H9 (cell line): ENCODE measurements around the gene RMRP. TPM values are rescaled to one million over a fixed set of nuclear protein-coding genes. Genes with fewer than 3 reads are reported as not detected.

Experiments used
- DNase-seq: peaks from one replicate; pipeline ENCODE4 v3.0.0-alpha.2; 2017
- H2AFZ ChIP-seq: one replicate; pipeline ENCODE4 v1.6.1; 2013; ENCODE audit warnings: mild to moderate bottlenecking, low read length, control low read depth, moderate library complexity
- H2AK5ac ChIP-seq: 2 replicates; pipeline ENCODE4 v1.6.1; 2013; ENCODE audit warnings: low read length, control low read depth, mixed read lengths; ENCODE audit not compliant: insufficient read length
- H2BK120ac ChIP-seq: one replicate; pipeline ENCODE4 v1.6.1; 2013; ENCODE audit warnings: low read depth, mild to moderate bottlenecking, low read length, control low read depth, inconsistent platforms; ENCODE audit not compliant: poor library complexity, severe bottlenecking
- H2BK12ac ChIP-seq: 2 replicates; pipeline ENCODE4 v1.6.1; 2013; ENCODE audit warnings: low read length, control low read depth, mixed read lengths, low read depth; ENCODE audit not compliant: insufficient read length
- H2BK15ac ChIP-seq: 2 replicates; pipeline ENCODE4 v1.6.1; 2013; ENCODE audit warnings: low read depth, low read length, control low read depth
- H2BK20ac ChIP-seq: one replicate; pipeline ENCODE4 v1.6.1; 2013; ENCODE audit warnings: low read depth, mild to moderate bottlenecking, low read length, control low read depth, inconsistent platforms; ENCODE audit not compliant: poor library complexity, severe bottlenecking
- H2BK5ac ChIP-seq: 2 replicates; pipeline ENCODE4 v1.6.1; 2013; ENCODE audit warnings: low read length, control low read depth, mixed read lengths; ENCODE audit not compliant: insufficient read length
- H3K14ac ChIP-seq: 2 replicates; pipeline ENCODE4 v1.6.1; 2013; ENCODE audit warnings: low read length, control low read depth; ENCODE audit not compliant: insufficient read depth
- H3K18ac ChIP-seq: 2 replicates; pipeline ENCODE4 v1.6.1; 2013; ENCODE audit warnings: low read depth, mild to moderate bottlenecking, mixed read lengths, low read length, control low read depth; ENCODE audit not compliant: insufficient read length
- H3K23ac ChIP-seq: 2 replicates; pipeline ENCODE4 v1.6.1; 2013; ENCODE audit warnings: low read length, control low read depth, mixed read lengths, low read depth; ENCODE audit not compliant: insufficient read length
- H3K23me2 ChIP-seq: 2 replicates; pipeline ENCODE4 v1.6.1; 2013; ENCODE audit warnings: low read depth, mild to moderate bottlenecking, mixed read lengths, low read length, control low read depth; ENCODE audit not compliant: insufficient read length, poor library complexity, severe bottlenecking
- H3K27ac ChIP-seq: 2 replicates; pipeline ENCODE4 v1.5.1; 2013; ENCODE audit warnings: low read length, control low read depth, mixed read lengths, low read depth; ENCODE audit not compliant: insufficient read length
- H3K27me3 ChIP-seq: 2 replicates; pipeline ENCODE4 v1.6.1; 2013; ENCODE audit warnings: low read length, control low read depth, inconsistent platforms; ENCODE audit not compliant: insufficient read depth
- H3K4ac ChIP-seq: 2 replicates; pipeline ENCODE4 v1.6.1; 2013; ENCODE audit warnings: low read depth, mild to moderate bottlenecking, control low read depth, inconsistent platforms, low read length, moderate library complexity
- H3K4me1 ChIP-seq: 2 replicates; pipeline ENCODE4 v1.6.1; 2013; ENCODE audit warnings: low read length, control low read depth, inconsistent platforms; ENCODE audit not compliant: insufficient read depth
- H3K4me2 ChIP-seq: 2 replicates; pipeline ENCODE4 v1.6.1; 2013; ENCODE audit warnings: low read length, control low read depth, mixed read lengths; ENCODE audit not compliant: insufficient read length, insufficient read depth
- H3K56ac ChIP-seq: 2 replicates; pipeline ENCODE4 v1.6.1; 2013; ENCODE audit warnings: low read depth, mild to moderate bottlenecking, mixed read lengths, low read length, control low read depth; ENCODE audit not compliant: insufficient read length
- H3K79me1 ChIP-seq: 2 replicates; pipeline ENCODE4 v1.6.1; 2013; ENCODE audit warnings: low read depth, mild to moderate bottlenecking, moderate library complexity, low read length, control low read depth, inconsistent platforms; ENCODE audit not compliant: insufficient read depth, poor library complexity, severe bottlenecking
- H3K79me2 ChIP-seq: 2 replicates; pipeline ENCODE4 v1.6.1; 2013; ENCODE audit warnings: low read length, control low read depth, inconsistent platforms; ENCODE audit not compliant: insufficient read depth
- H3K9ac ChIP-seq: 2 replicates; pipeline ENCODE4 v1.6.1; 2013; ENCODE audit warnings: low read length, control low read depth, mixed read lengths; ENCODE audit not compliant: insufficient read length; ENCODE audit errors: extremely low read depth
- H3K9me3 ChIP-seq: one replicate; pipeline ENCODE4 v1.6.1; 2013; ENCODE audit warnings: low read depth, low read length, inconsistent platforms; ENCODE audit not compliant: control insufficient read depth
- H3T11ph ChIP-seq: one replicate; pipeline ENCODE4 v1.6.1; 2013; ENCODE audit warnings: mild to moderate bottlenecking, low read length, control low read depth, inconsistent platforms
- H4K20me1 ChIP-seq: one replicate; pipeline ENCODE4 v1.6.1; 2013; ENCODE audit not compliant: control insufficient read depth, insufficient read length, insufficient read depth
- H4K5ac ChIP-seq: 2 replicates; pipeline ENCODE4 v1.6.1; 2013; ENCODE audit warnings: low read depth, mild to moderate bottlenecking, mixed read lengths, low read length, control low read depth; ENCODE audit not compliant: insufficient read length
- H4K8ac ChIP-seq: replicated peaks from 2 replicates; pipeline ENCODE4 v1.6.1; 2013; ENCODE audit warnings: low read length, control low read depth, mixed read lengths, low read depth; ENCODE audit not compliant: insufficient read length
- H4K91ac ChIP-seq: 2 replicates; pipeline ENCODE4 v1.6.1; 2013; ENCODE audit warnings: low read depth, mild to moderate bottlenecking, moderate library complexity, mixed read lengths, low read length, control low read depth; ENCODE audit not compliant: insufficient read length
- H3K27ac Mint-ChIP-seq, 3 experiments: 2 replicates in 2 of 3; 3 replicates in 1 of 3; pipeline ENCODE4 v1.8.0; 2020 to 2021; ENCODE audit warnings: mixed read lengths in 3 of 3, mild to moderate bottlenecking in 1 of 3, moderate library complexity in 1 of 3
- H3K27me3 Mint-ChIP-seq: 2 replicates; pipeline ENCODE4 v1.8.0; 2021; ENCODE audit warnings: low read depth, mild to moderate bottlenecking, moderate library complexity, mixed read lengths
- H3K36me3 Mint-ChIP-seq, 3 experiments: 2 replicates in 2 of 3; 3 replicates in 1 of 3; pipeline ENCODE4 v1.8.0; 2020 to 2021; ENCODE audit warnings: low read depth in 3 of 3, mixed read lengths in 3 of 3; ENCODE audit not compliant: insufficient read depth in 1 of 3
- H3K4me1 Mint-ChIP-seq, 2 experiments: 2 replicates each; pipeline ENCODE4 v1.8.0; 2020; ENCODE audit warnings: mixed read lengths in 2 of 2
- H3K4me3 Mint-ChIP-seq, 2 experiments: 2 replicates in 1 of 2; 3 replicates in 1 of 2; pipeline ENCODE4 v1.8.0; 2020 to 2021; ENCODE audit warnings: mild to moderate bottlenecking in 2 of 2, mixed read lengths in 2 of 2, moderate library complexity in 1 of 2
- H3K9me3 Mint-ChIP-seq, 2 experiments: 2 replicates in 1 of 2; 3 replicates in 1 of 2; pipeline ENCODE4 v1.8.0; 2020; ENCODE audit warnings: mild to moderate bottlenecking in 2 of 2, mixed read lengths in 2 of 2, moderate library complexity in 1 of 2
- WGBS: extraction: QIAGEN DNeasy Blood & Tissue Kit; methylation state at CpG from one replicate; pipeline ENCODE4 v1.1.7; 2013; ENCODE audit warnings: missing lambda C conversion rate, low lambda C conversion rate, mixed read lengths; ENCODE audit not compliant: insufficient read length; ENCODE audit errors: extremely low coverage; 5-methylcytosine and 5-hydroxymethylcytosine counted together
- total RNA-seq: library from RNA; stranded (reverse); gene quantifications from 2 replicates; pipeline ENCODE4 v1.2.1, GENCODE V29; 2021
- TF ChIP-seq, protein P1 (sequence below): fragments of 200-600 bp; sonication (generic); conservative IDR thresholded peaks from 3 replicates; pipeline ENCODE4 v1.8.0; 2021; ENCODE audit warnings: antibody characterized with exemption, mild to moderate bottlenecking

The RMRP gene
- total RNA-seq, 1 experiment from 2014 or later: 18,417 TPM

DNA sequence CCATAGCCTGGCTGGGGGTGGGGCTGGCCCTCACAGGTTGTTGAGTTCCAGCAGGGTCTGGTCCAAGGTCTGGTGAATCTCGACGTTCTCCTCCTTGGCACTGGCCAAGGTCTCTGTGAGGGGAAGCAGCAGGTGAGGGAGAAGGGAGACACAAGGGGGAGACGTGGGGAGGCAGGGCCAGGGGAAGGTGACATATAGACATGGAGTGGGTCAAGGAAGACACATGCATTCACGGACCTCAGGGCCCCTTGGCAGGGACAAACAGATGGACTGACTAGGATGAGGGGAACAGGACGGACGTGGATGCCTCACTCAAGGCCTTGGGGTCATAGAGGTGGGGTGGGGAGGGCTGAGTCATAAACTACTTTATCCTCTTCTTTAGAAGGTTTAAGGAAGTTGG, 24.2 kb upstream of the RMRP start:
- Histone ChIP-seq H3K27me3 (no peaks in the 10 kb centered on the region), H3T11ph (no peak overlapping the region), H2BK5ac (no peak overlapping the region), H3K56ac (no peak overlapping the region), H3K9ac (no peak overlapping the region), H3K23me2 (no peaks in the 10 kb centered on the region), H2AK5ac (no peak overlapping the region), H4K5ac (no peak overlapping the region), H3K79me1 (no peaks in the 10 kb centered on the region), H3K4me2 (no peak overlapping the region), H2BK120ac (no peak overlapping the region), H4K20me1 (no peaks in the 10 kb centered on the region), H3K4ac (no peak overlapping the region), H3K18ac (no peak overlapping the region), H2BK12ac (no peak overlapping the region), H4K8ac (no peak overlapping the region), H2BK20ac (no peak overlapping the region), H4K91ac (no peak overlapping the region), H2BK15ac (no peak overlapping the region), H2AFZ (no peak overlapping the region), H3K4me1 (no peaks in the 10 kb centered on the region; the same call in none of the 2 replicates), H3K14ac (no peak overlapping the region), H3K79me2 (no peaks in the 10 kb centered on the region), H3K23ac (no peak overlapping the region), H3K9me3 (no peaks in the 10 kb centered on the region), H3K27ac (no peak overlapping the region)
- Mint-ChIP-seq H3K9me3 (no peaks in the 10 kb centered on the region), H3K27ac (peak overlapping the region in 1 of 3 experiments; percentile 92; a peak in 3 of 7 replicates), H3K4me3 (peak overlapping the region in 1 of 2 experiments; percentile 56; a peak in 1 of 5 replicates), H3K36me3 (peaks cover 37 to 53% (median 52%) of the 10 kb centered on the region in 3 experiments; a peak in 6 of 7 replicates), H3K27me3 (peaks cover 8% of the 10 kb centered on the region), H3K4me1 (peaks cover 21 to 25% of the 10 kb centered on the region in 2 experiments)
- no CpG with 5 or more reads among the region's 6 CpGs for WGBS
- DNase-seq: no peak
- TF ChIP-seq, protein P1, sequence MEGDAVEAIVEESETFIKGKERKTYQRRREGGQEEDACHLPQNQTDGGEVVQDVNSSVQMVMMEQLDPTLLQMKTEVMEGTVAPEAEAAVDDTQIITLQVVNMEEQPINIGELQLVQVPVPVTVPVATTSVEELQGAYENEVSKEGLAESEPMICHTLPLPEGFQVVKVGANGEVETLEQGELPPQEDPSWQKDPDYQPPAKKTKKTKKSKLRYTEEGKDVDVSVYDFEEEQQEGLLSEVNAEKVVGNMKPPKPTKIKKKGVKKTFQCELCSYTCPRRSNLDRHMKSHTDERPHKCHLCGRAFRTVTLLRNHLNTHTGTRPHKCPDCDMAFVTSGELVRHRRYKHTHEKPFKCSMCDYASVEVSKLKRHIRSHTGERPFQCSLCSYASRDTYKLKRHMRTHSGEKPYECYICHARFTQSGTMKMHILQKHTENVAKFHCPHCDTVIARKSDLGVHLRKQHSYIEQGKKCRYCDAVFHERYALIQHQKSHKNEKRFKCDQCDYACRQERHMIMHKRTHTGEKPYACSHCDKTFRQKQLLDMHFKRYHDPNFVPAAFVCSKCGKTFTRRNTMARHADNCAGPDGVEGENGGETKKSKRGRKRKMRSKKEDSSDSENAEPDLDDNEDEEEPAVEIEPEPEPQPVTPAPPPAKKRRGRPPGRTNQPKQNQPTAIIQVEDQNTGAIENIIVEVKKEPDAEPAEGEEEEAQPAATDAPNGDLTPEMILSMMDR: no peak
